Measurements from ENCODE around the gene OR10K2. TPM values are rescaled to one million over a fixed set of nuclear protein-coding genes. Genes with fewer than 3 reads are reported as not detected.

The OR10K2 gene
- total RNA-seq, 2 donors from 2014 or later, result not detected

DNA sequence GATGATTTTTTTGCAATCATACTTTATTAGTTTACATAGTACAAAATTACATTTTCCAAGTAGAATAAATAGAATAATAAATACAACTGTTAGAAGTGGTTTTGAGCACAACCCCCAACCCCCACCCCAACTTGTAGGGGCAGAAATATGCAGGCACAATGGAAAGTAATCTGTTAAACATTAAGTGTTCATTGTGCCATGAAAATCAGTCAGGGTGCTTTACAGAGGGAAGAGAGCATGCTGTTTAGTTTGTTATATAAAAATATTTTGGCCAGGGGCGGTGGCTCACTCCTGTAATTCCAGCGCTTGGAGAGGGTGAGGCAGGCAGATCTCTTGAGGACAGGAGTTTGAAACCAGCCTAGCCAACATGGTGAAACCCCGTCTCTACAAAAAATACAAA, 29.4 kb downstream of the OR10K2 start:
- Mint-ChIP-seq H3K9me3 (no peaks in the 10 kb centered on the region), H3K4me3 (no peak overlapping the region), H3K36me3 (ENCODE audit: low read depth) (no peaks in the 10 kb centered on the region), H3K27me3 (ENCODE audit: insufficient read depth) (no peaks in the 10 kb centered on the region), H3K4me1 (no peaks in the 10 kb centered on the region), H3K27ac (no peak overlapping the region)
- Histone ChIP-seq H3K4me3 (ENCODE audit: low read length) (no peak overlapping the region), H3K27me3 (ENCODE audit: control insufficient read depth, insufficient read depth, low read length, poor library complexity, severe bottlenecking) (no peaks in the 10 kb centered on the region), H3K9me3 (ENCODE audit: control insufficient read depth, low read length) (no peaks in the 10 kb centered on the region), H3K9ac (ENCODE audit: extremely low read depth, low read length, poor library complexity, severe bottlenecking) (no peak overlapping the region), H3K36me3 (ENCODE audit: control insufficient read depth, insufficient read depth, low read length) (no peaks in the 10 kb centered on the region), H3K27ac (ENCODE audit: low read depth, low read length) (no peak overlapping the region), H3K4me1 (ENCODE audit: control insufficient read depth, insufficient read depth, low read length) (no peaks in the 10 kb centered on the region)
- DNase-seq, result no peak
- TF ChIP-seq, protein P1, sequence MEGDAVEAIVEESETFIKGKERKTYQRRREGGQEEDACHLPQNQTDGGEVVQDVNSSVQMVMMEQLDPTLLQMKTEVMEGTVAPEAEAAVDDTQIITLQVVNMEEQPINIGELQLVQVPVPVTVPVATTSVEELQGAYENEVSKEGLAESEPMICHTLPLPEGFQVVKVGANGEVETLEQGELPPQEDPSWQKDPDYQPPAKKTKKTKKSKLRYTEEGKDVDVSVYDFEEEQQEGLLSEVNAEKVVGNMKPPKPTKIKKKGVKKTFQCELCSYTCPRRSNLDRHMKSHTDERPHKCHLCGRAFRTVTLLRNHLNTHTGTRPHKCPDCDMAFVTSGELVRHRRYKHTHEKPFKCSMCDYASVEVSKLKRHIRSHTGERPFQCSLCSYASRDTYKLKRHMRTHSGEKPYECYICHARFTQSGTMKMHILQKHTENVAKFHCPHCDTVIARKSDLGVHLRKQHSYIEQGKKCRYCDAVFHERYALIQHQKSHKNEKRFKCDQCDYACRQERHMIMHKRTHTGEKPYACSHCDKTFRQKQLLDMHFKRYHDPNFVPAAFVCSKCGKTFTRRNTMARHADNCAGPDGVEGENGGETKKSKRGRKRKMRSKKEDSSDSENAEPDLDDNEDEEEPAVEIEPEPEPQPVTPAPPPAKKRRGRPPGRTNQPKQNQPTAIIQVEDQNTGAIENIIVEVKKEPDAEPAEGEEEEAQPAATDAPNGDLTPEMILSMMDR (conservative IDR thresholded peaks at IDR 0.05), result no peak
- WGBS, 2 experiments (ENCODE audit: insufficient coverage in 1 of 2, insufficient read length in 1 of 2), result 89 to 100% methylated on average over 2 to 3 of the region's 3 CpGs

DNA sequence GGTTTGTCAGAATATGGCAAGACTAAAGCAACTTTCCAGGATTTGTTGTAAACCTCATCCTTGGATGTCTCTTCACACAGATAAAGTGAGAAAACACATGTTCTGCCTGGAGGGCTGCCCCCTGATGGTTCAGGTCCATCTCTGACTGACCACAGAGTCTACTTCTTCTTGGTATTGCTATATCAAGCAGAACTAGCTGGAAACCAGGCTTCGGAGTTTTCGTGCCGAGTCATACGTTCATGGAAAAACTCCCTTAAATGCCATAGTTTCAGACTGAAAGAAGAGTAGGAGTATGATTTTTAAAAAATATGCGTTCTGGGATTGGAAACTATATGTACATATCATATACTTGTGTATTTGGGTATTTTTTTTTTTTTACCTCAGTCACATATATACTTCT, 32.6 kb downstream of the OR10K2 start:
- Histone ChIP-seq H3K4me1 (ENCODE audit: control insufficient read depth, insufficient read depth, low read length) (no peaks in the 10 kb centered on the region), H3K4me3 (ENCODE audit: low read length) (no peak overlapping the region), H3K9ac (ENCODE audit: extremely low read depth, low read length, poor library complexity, severe bottlenecking) (no peak overlapping the region), H3K27ac (ENCODE audit: low read depth, low read length) (no peak overlapping the region), H3K9me3 (ENCODE audit: control insufficient read depth, low read length) (no peaks in the 10 kb centered on the region), H3K27me3 (ENCODE audit: control insufficient read depth, insufficient read depth, low read length, poor library complexity, severe bottlenecking) (no peaks in the 10 kb centered on the region), H3K36me3 (ENCODE audit: control insufficient read depth, insufficient read depth, low read length) (no peaks in the 10 kb centered on the region)
- no peaks in the 10 kb centered on the region for H3K36me3 Mint-ChIP-seq (ENCODE audit: low read depth)
- WGBS, 2 experiments (ENCODE audit: insufficient coverage in 1 of 2, insufficient read length in 1 of 2), result 93% methylated on average over 4 of the region's 5 CpGs; no CpG with 5 or more reads in 1 of the 2 experiments
- no peak for DNase-seq
- TF ChIP-seq, protein P1 (conservative IDR thresholded peaks at IDR 0.05), result no peak
- H3K4me3 Mint-ChIP-seq, result no peak overlapping the region
- H3K4me1 Mint-ChIP-seq, result no peaks in the 10 kb centered on the region
- H3K27ac Mint-ChIP-seq, result no peak overlapping the region
- no peaks in the 10 kb centered on the region for H3K9me3 Mint-ChIP-seq
- H3K27me3 Mint-ChIP-seq (ENCODE audit: insufficient read depth), result no peaks in the 10 kb centered on the region

DNA sequence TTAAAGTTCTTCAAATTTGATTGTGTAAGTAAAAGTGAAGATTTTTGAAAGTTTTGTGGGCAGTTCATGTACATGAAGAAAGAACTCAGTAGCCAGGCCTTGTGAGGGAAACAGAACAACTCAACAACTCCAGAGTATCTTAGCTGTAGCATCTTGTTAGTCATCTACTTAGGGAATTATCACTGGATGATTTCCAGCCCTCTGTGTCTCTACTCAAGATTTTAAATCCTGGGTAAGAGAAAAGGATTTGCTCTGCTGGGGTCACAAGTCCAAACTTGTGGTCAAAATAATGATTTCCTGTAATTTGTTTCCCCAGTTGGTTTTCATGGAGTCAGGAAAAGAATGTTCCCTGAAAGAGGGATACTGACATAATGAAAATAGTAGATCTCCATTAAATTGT, 34.9 kb downstream of the OR10K2 start:
- Mint-ChIP-seq H3K4me3 (no peak overlapping the region), H3K36me3 (ENCODE audit: low read depth) (no peaks in the 10 kb centered on the region), H3K9me3 (no peaks in the 10 kb centered on the region), H3K27me3 (ENCODE audit: insufficient read depth) (no peaks in the 10 kb centered on the region), H3K4me1 (no peaks in the 10 kb centered on the region), H3K27ac (no peak overlapping the region)
- H3K27me3 ChIP-seq (ENCODE audit: control insufficient read depth, insufficient read depth, low read length, poor library complexity, severe bottlenecking), result no peaks in the 10 kb centered on the region
- DNase-seq, result no peak
- H3K4me3 ChIP-seq (ENCODE audit: low read length), result no peak overlapping the region
- no peak overlapping the region for H3K9ac ChIP-seq (ENCODE audit: extremely low read depth, low read length, poor library complexity, severe bottlenecking)
- H3K9me3 ChIP-seq (ENCODE audit: control insufficient read depth, low read length), result no peaks in the 10 kb centered on the region
- H3K27ac ChIP-seq (ENCODE audit: low read depth, low read length), result no peak overlapping the region
- no peaks in the 10 kb centered on the region for H3K4me1 ChIP-seq (ENCODE audit: control insufficient read depth, insufficient read depth, low read length)
- TF ChIP-seq, protein P1 (conservative IDR thresholded peaks at IDR 0.05), result no peak
- no peaks in the 10 kb centered on the region for H3K36me3 ChIP-seq (ENCODE audit: control insufficient read depth, insufficient read depth, low read length)

Measured in endodermal cell (in vitro differentiated cells).